MV-4-11 (cell line): ENCODE results near the gene ZZZ3.
"Not testable (repeated sequence)": the region's sequence is repeated elsewhere in the genome, so short reads cannot be mapped to it uniquely, and the experiment has no call there.

ENCODE experiments used
- DNase-seq: peaks from one replicate; lab custom pipeline; 2025; lab: John Stamatoyannopoulos, UW

ZZZ3 gene

DNA sequence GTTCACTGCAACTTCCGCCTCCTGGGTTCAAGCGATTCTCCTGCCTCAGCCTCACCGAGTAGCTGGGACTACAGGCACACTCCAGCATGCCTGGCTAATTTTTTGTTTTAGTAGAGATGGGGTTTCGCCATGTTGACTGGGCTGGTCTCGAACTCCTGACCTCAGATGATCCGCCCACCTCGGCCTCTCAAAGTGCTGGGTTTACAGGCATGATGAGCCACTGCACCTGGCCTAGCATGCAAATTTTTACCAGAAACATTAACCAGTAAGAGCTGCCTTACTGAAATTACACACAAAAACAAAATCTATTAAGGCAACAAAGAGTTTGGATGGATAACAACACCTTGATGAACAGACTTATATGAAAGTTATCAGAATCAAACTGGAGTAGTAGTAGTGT is 12.1 kb downstream of the ZZZ3 start:
- no peak for DNase-seq

DNA sequence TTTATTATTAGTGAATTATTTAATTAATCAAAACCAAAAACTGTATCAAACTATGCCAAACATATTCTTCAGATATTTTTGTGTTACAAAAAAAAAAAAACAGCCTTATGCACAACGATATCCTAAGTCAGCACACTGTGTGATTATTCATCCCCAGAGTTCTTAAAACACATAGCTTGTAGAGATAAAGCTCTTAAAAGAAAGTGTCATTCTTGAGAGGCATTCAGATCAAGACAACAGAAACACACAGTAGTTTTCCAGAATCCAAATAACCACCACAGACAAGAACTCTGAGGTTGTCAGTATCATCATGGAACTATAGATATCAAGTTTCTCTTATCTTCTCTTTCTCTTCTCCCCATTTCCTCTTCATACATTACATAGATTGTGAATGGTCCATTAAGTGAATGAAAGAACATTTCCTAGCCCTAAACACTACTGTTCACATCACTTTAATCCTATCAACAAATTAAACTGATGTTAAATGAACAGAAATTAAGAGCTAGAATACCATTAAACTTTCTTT is 13.5 kb downstream of the ZZZ3 start:
- no peak for DNase-seq

DNA sequence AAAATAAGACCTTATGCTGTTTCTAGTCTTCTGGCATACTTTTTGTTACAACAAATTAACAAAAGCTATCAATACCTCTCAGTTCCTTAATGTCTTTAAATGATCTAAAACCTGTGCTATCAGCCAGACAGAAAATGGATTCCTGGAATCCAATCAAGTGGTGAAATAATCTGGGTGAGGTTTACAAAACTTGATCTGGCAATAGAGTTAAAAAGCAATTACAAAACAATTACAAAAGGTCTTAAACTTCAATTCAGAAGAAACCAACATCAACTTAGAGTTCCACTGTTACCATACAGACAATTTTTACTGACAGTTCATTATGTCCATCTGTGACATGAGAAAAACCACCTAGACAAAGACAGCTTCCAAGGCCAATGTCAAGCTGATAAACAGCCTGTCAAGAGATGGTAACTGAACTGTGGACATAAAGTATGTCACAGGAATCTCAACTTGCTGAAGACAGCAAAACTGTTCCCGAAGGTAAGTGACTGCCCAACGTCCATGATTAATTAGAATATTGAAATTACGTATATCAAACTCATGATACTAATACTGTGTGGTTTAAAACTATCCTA is 17.4 kb downstream of the ZZZ3 start:
- DNase-seq = no peak

DNA sequence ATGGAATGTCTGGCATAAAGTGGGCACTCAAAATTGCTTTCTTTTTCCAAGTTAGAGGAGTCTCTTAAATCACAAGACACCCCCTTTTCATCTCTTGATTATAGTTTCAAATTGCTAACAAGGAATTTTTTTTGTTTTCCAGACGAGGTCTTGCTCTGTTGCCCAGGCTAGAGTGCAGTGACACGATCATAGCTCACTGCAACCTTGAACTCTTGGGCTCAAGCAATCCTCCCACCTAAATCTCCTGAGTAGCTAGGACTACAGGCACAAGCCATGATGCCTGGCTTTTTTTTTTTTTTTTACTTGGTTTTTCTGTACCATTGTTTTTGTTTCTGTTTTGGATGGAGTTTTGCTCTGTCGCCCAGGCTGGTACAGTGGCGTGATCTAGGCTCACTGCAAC is 20.8 kb downstream of the ZZZ3 start:
- DNase-seq = no peak

DNA sequence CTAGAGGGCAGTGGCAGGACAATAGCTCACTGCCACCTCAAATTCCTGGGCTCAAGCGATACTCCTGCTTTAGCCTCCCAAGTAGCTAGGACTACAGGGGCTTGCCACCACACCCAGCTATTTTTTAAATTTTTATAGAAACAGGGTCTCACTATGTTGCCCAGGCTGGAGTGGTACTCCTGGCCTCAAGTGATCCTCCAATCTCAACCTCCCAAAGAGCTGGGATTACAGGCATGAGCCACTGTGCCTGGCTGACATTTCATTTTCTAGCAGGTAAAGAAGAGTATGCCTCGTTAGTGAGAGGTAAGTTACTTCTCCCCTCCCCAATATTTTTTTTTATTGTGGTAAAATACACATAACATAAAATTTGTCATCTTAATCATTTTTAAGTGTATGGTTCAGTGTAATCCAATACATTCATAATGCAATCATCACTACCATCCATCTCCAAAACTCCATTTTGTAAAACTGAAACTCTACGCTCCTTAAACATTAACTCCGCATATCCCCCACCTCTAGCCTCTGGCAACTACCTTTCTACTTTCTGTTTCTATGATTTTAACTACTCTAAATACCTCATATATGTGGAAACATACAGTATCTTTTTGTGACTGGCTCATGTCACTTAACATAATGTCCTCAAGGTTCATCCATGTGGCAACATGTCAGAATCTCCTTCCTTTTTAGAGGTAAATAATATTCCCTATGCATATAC is 22.4 kb downstream of the ZZZ3 start:
- DNase-seq = no peak

DNA sequence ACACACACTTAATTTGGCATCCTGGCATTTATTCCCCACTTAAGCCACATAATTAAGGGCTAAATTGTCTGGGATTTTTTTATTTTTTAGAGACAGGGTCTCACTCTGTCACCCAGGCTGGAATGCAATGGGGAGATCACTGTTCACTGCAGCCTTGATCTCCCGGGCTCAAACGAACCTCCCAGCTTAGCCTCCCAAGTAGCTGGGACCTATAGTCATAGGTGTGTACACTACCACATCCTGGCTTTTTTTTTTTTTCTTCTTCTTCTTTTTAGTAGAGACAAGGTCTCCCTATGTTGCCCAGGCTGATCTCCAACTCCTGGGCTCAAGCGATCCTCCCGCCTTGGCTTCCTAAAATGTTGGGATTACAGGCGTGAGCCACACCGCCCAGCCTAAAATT is 24.2 kb downstream of the ZZZ3 start:
- DNase-seq = no peak

DNA sequence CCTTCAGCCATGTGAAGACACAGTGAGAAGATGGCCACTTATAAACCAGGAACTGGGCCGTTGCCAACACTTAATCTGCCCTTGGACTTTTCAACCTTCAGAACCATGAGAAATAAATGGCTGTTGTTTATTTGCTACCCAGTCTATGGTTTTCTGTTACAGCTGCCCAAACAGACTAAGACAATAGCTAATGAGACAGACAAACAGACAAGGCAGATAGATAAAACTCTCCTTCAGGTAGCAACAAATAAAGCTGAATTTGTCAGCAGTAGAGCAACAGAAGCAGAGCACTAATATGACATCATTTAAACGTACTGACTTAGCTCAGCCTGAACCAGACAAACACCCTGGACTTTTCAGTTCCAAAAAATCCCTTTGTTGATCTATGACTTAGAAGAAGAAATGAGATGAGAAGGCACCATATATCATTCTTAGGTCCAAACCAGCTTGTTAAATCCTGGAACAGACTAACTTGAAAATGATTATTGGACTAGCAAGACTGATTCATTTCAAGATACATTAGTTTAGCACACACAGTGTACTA is 27.0 kb downstream of the ZZZ3 start:
- no peak for DNase-seq

DNA sequence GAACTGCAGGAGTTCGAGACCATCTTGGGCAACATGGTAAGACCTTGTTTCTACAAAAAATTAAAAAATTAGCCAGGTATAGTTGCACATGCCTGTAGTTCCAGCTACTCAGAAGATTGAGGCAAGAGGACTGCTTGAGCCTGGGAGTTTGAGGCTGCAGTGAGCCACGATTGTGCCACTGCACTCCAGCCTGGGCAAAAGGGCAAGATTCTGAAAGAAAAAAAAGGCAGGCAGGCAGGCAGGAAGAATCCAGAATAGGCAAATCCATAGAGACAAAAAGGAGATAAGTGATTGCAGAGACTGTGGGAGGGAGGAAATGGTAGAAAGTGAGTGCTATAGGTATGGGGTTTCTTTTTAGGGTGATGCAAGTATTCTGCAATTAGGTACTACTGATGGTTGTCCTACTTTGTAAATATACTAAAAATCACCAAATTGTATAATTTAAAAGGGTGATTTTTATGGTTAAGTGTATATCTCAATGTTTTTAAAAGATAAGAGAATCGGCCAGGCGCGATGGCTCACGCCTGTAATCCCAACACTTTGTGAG is 29.4 kb downstream of the ZZZ3 start:
- no peak for DNase-seq

DNA sequence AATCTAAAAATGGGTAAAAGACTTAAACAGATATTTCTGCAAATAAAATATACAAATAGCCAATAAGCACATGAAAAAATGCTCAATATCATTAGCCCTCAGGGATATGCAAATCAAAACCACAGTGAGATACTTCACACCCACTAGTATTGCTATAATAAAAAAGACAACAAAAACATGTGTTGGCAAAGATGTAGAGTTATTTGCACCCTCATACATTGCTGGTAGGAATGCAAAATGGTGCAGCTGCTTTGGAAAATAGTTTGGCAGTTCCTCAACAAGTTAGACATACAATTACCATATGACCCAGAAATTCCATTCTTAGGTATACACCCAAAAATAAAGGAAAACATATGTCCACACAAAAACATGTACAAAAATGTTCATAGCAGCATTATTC is 30.2 kb downstream of the ZZZ3 start:
- no peak for DNase-seq

DNA sequence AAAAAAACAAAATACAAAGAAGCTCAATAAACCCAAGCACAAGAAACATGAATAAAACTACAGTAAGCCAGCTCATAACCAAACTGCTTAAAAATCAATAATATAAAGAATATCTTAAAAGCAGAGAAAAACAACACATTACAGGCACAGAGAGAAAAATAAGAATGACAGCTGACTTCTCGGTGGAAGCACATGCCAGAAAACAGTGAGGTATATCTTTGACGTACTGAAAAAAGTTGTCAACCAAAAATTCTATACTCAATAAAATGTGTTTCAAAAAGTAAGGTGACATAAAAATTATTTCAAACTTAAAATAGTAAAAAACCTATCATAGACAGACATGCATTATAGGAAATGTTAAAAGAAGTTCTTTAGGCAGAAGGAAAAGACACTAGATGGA is 33.3 kb downstream of the ZZZ3 start:
- DNase-seq = no peak

DNA sequence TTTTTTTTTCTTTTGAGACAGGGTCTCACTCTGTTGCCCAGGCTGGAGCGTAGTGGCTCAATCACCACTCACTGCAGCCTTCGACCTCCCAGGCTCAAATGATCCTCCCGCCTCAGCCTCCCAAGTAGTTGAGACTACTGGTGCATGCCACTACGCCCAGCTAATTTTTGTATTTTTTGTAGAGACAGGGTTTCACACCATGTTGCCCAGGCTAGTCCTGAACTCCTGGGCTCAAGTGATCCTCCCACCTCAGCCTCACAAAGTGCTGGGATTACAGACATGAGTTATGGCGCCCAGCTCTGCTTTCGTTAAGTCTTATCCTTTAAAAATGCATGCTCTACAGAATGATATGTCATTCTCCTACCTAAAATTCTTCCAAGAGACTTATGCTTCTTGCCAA is 36.2 kb downstream of the ZZZ3 start:
- not testable (repeated sequence) for DNase-seq

DNA sequence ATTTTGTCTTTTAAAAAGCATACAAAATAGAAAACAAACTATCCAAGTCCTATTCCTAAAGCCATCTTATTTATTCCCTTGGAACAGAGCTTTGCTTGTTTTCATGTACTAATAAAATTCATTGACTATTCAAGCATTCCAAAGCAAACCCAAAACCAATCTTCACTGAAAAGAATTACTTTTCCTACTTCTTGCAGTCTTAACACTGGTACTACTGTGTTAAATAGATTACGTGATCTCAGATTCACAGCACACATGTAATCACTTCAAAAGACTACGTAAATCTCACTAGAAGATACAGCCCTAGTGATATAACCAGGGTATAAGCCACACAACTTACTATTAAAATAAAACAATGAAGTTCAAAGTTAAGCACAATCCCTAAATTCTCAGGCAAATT is 39.0 kb downstream of the ZZZ3 start:
- no peak for DNase-seq

DNA sequence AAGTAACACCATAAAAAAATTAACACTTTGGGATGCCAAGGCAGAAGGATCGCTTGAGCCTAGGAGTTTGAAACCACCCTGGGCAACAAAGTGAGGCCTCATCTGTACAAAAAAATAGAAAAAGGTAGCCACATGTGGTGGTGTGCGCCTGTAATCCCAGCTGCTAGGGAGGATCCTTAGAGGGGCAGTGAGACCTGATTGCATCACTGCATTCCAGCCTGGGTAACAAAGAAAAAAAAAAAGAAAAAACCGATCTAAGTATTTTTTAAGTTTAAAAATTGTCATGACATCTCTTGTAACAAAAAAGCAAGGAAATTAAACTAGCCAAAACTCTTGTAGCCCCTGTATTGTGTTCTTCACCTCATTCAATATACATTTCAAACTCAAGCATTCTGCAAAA is 39.5 kb downstream of the ZZZ3 start:
- no peak for DNase-seq

DNA sequence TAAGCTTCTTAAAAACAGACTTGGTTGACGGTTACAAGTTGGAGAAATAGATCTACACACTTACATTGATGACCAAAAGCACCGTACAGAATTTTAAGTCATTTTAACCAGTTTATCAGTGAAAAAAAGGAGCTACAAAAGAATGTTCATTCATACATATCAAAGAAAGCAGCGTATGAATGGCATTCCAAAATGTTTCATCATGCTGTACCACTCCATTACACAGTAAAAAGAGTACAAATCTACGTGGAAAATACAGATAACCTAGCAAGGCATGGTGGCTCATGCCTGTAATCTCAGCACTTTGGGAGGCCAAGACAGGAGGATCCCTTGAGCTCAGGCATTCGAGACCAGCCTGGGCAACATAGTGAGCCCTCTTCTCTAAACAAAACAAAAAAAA is 40.3 kb downstream of the ZZZ3 start:
- DNase-seq = no peak

DNA sequence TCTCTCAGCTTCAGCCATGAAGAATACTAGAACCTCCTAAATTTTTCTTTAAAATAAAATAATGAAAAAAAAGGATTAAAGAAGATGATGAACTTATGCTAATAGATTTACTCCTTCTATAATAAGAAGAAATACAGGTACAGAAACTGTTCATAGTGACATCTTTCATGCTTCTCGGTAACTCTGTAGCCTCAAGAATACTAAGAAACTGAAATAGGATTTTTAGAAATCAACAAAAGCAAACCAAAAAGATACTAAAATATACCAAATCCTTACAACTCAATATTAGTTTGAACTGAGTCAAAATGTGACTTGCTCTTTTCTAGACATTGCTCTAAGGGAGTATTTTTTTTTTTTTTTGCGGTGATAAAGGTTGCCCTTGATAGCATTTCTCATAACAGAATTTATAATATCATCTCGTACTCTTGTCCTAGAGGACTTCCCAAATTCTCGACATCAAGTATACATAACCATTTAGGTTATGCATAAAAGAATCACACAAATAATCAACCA is 42.8 kb downstream of the ZZZ3 start:
- DNase-seq = no peak

DNA sequence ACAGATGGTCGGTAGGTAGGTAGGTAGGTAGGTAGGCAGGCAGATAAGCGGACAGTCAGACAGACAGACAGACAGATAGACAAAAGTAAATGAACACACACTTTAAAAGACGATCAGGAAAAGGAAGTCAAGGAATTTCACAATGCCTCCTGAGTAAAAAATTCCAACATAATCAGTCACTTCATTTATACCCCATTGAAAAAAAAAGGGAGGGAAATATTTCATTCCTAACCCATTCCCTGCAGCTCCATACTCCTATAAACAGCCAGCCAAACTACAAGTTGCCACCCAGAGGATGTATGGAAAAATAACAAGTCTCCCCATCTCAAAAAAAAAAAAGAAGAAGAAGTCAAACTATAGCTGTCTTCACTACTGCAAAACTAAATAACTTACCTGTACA is 43.4 kb downstream of the ZZZ3 start:
- DNase-seq = no peak

DNA sequence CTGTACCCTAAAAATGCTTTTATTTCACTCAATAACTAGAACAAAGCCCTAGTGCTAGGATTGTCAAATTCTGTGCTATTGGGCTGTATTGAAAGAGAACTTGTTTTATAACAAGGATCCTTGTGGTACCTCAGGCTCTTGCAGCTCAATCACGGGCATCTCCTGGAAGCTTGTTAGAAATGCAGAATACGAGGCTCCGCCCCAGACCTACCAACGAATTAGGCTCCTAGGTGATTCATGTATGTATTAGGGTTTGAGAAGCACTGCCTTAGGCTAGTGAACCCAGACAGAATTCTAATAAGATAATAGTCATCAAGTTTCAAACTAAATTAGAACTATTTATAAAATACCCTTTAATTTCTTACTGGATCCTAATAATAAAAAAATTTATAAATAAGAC is 45.6 kb downstream of the ZZZ3 start:
- DNase-seq = no peak
